ENCODE measurements around the gene JTB. TPM values are rescaled to one million over a fixed set of nuclear protein-coding genes. Genes with fewer than 3 reads are reported as not detected.

The JTB gene
- 103 to 161 TPM (median 144 TPM) in 5 replicates for total RNA-seq (2022; extraction: Qiagen RNA extraction)

DNA sequence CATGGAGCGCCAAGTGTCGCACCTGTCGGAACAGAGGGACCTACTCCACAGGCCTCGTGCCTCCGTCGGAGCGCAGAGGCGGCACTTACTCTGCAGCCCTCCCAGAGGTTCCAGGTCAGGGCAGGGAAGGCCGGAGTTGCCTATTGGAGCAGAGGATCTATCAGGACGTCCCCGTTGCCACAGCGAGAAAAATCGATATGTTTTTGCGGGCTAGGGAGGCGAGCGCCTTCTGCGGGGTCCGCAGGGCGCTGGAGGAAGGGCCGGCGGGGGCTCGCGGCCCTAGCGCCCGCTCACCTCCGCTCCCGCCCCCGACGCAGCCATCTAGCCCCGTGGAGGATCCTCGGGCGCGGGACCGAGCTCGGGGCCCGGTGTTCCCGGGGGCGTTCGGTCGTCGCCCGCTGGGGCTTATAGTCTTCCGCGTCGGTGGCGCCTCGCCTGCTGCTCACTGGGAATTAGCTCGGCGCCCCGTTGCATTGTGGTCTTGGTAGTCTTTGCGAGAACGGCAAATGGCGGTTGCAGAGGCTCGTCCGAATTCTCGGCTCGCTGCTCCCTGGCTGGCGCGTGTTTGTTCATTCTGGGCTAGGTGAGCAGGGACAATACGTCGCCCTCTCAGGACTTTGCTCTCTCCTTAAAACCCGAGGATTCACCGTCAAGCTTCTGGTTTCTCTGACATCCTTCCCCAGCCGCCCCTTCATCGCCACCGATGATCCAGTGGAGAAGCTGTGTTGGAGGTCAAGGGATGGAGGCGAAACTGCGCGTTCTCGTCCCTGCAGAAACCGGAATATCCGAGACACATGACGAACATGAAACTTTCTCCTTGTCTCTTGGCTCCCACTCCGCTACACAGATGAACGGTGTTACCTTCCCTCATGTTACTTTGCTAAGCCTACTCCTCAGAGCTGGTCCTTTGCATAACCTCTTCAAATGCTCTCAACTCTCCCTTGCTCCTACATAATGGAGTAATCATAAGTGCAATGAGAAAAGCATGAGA, at the start of gene JTB:
TSS of gene JTB (minus strand) at position 425 of the 991 bp plus-strand sequence. CDS start at position 3, 422 bp downstream.

DNA sequence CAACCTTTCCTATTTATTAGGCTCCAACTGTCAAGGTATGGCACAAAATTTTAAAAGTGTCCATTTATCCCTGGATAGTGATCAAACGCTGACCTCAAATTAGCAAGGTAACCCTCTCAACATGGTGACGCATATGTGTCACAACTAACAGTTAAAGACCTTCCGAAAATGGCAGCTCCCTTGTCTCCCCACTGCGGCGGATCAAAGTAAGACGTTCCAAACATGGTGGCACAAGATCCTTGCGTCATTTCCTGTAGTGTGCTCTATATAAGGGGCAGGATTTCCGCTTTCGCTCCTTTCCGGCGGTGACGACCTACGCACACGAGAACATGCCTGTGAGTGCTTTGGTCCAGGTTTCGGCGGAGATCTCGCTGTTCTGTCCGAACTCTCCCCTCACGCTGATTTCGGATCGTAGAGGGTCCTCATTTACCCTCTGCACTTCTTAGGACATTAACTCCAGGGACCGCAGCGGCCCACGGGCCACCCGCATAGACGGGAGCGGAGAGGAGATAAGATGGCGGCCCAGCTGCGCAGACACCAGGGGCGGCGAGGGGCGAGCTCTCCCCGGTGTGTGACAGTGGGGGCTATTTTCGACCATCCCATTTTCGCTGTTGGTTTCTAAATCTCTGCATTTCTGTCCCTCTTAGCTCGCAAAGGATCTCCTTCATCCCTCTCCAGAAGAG, 13.1 kb upstream of the JTB start, which contains the start of gene RPS27:
TSS of gene RPS27 (plus strand) at position 295 of the 683 bp plus-strand sequence. CDS start at position 330, 35 bp downstream.

DNA sequence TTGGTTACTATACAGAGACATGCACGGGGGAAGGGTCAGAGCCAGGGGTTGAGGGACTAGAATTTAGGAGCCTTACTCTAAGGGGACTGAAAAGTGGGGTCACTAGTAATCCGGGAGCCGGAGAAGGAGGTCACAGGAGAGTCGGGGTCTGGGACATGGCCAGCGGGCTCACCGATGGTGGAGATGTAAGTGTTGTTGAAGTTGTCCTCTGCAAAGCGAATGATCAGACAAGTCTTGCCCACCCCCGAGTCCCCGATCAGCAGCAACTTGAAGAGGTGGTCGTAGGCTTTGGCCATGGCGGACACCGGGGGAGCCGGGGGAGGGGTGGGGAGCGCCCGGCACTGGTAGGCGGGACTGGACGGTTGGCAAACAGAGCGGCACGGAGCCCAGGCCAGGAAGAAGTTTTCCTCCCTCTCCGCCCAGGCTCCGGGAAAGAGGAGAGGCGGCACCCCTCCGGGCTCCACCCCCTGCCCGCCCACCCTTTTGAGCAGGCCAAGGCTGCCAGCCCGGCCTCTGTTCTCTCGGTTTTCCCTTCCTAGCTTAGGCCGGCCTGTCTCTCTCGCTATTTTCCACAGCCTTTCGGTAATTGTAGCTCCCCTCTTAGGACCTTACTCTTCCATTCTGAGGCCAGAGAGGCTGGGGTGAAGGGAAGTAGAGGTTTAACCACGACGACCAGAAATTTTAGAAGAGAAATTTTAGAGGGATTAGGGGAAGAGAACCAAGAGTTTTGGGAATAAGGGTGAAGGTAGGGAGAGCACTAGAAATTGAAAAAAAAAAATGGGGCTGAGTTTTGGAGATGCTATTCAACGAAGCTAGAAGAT, 8.7 kb upstream of the JTB start, which contains the start of gene RAB13:
TSS of gene RAB13 (minus strand) at position 399 of the 821 bp plus-strand sequence. CDS start at position 296, 103 bp downstream.

DNA sequence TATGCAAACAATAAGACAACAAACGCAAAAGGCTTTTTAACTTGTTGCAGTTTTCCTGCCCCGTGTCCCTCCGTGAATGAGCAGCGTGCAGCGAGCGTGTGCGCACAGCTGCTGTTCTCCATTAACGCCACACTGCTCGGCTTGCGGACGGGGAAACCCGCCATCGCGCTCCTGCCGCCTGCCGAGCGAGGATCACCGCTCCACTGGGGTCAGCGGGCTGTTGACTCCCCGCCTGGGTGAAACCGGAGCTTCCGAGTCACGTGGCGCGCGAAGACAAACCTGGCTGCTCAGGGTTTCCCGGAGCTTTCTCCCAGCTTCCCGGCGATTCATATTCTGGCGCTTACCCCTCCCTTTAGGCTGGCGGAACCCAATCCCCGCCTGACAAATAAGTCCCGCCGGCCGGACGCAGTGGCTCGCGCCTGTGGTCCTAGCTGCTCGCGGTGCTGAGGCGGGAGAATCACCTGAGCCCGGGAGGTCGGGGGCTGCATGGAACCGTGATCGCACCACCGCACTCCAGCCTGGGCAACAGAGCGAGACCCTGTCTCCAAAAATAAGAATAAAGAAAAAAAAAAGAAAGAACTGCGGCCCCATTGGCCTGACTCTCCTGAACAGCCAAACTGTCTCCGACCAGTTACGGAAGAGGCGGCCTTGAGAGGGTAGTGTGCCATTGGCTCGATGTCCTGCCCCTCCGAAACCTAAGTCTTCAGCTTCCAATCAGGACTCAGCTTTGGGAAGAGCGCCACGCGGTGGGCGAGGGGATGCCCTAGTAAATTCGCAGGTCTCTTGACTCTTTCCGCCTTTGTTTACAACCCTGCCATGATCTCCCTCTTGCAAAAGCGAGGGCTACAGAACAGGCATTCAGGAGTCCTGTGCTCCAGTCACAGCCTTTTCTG, 10.1 kb downstream of the JTB start, which contains the start of gene CREB3L4:
TSS of gene CREB3L4 (plus strand) at position 796 of the 893 bp plus-strand sequence. CDS start 624 bp downstream, outside the sequence.

DNA sequence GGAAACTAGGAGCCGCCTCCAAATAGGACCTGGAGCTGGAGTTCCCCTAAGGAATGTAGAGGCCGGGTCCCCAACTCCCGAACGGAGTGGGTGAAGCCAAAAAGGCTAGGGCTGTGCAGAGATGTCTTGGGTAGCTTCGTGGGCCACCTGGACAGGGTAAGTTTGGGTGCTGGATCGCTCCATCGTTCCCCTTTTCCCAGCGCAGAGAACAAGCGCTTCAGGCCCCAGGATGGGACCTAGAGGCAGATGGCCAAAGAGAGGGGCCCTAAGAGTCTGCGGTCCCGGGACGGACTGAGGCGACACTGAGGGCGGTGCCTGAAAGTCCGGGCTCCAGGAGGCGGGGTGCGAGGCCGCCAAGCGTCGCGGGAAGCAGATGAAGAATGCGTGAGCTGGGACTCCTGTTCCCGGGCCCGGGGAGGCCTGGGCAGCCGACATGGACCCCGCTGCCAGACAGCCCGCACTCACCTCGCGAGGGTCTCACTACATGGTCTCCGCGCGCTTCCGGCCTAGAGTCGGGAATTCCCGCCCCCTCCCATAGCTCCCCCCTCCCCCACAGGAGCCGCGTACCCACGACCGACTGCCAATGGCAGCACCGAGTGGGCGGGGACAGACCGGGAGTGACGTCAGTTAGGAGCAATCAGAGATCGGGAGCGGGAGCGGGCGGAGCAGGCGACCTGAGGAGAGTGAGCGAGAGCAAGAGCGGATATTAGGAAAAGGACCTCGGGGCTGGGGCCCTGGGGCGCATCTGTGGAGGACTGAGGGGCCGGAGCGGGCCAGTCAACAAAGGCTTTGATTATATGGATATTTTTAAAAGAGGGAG, 14.2 kb downstream of the JTB start, which contains the start of gene SLC39A1:
TSS of gene SLC39A1 (minus strand) at position 508 of the 820 bp plus-strand sequence. CDS start 822 bp downstream, outside the sequence.

DNA sequence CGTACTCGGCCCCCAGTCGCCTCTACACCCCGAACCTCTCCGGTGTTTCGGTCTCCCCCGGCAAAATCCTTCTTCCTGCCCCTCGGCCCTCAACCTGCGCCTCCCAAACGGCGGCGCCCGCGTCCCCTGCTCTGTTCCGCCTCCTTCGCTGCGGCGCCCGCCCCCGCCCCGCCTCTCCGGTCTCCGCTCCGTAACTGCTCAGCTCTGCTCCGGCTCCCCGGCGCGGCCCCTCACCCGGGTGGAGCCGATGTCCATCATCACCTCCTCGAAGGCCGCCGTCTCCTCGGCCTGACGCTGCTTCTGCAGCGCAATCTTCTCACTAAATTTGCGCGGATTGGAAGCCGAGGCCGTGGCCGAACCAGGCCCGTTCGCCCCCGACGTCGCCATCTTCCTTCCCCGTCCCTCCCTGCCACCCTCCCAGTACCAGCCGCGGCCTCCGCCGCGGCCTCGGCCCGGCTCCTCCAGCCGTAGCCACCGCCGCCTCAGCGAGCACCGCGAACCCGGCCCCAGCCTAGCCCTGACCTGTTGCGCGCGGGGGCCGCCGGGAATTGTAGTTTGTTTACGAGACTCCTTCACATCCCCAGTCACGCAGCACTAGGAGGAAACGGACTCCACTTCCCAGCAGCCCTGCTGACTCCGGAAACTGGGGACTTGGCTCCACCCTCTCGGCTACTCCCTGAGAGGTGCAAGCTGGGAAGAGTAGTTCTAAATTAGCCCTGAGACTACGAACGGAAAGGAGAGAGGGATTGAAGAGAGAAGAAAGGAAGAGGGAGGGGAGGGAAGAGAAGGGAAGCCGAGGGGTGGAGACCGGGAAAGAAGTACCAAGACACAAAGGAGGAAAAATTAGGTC, 19.1 kb downstream of the JTB start, which contains the start of gene CRTC2:
TSS of gene CRTC2 (minus strand) at position 502 of the 850 bp plus-strand sequence. CDS start at position 387, 115 bp downstream.

DNA sequence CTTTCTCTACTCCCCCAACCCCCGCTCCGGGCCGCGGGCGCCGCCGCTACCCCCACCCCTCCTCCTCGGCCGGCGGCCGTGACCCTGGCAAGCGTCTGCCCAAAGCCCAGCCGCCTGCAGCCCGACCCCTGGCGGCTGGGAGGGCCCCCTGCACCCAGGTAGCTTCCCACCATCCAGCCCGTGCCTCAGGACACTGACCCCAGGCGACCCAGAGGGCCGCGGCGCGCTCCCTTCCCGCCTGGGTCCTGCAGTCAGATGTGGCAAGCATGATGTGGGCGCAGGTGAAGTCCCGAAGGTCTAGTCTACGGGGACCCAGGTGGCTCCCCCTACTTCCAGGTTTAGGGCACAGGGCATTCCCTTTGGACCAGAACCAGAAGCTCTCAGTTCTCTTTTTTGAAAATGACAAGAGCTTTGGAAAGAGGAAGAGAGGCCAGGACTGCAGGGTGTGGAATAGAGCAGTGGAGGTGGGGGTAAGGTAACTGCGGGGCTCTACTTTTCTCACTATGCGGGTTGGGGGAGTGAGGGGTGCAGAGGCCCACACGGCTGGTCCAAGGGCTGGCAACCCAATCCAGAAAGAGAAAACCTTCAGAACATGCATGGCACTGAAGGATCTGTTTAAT, 30.7 kb downstream of the JTB start, which contains the start of gene DENND4B:
TSS of gene DENND4B (minus strand) at position 97 of the 620 bp plus-strand sequence. CDS start 2,344 bp downstream, outside the sequence.

Other genes starting within 250 kb of the JTB start
- gene INTS3, start 249.6 kb downstream of the JTB start, total RNA-seq (2022; extraction: Qiagen RNA extraction): 17.0 to 22.0 TPM (median 20.2 TPM) in 5 replicates
- gene SLC27A3, start 202.3 kb downstream of the JTB start, total RNA-seq (2022; extraction: Qiagen RNA extraction): 1.1 to 2.0 TPM (median 1.5 TPM) in 5 replicates
- 7.4 to 10.2 TPM (median 8.7 TPM) in 5 replicates for gene GATAD2B, start 54.7 kb downstream of the JTB start, total RNA-seq (2022; extraction: Qiagen RNA extraction)
- gene DENND4B, start 31.0 kb downstream of the JTB start, total RNA-seq (2022; extraction: Qiagen RNA extraction): 26.8 to 35.4 TPM (median 31.5 TPM) in 5 replicates
- gene CRTC2, start 19.1 kb downstream of the JTB start, total RNA-seq (2022; extraction: Qiagen RNA extraction): 28.3 to 41.0 TPM (median 39.4 TPM) in 5 replicates
- 155 to 163 TPM (median 161 TPM) in 5 replicates for gene SLC39A1, start 14.1 kb downstream of the JTB start, total RNA-seq (2022; extraction: Qiagen RNA extraction)
- gene CREB3L4, start 9.8 kb downstream of the JTB start, total RNA-seq (2022; extraction: Qiagen RNA extraction): 9.0 to 10.8 TPM (median 10.0 TPM) in 5 replicates
- 128 to 149 TPM (median 134 TPM) in 5 replicates for gene RAB13, start 8.7 kb upstream of the JTB start, total RNA-seq (2022; extraction: Qiagen RNA extraction)
- gene RPS27, start 13.1 kb upstream of the JTB start, total RNA-seq (2022; extraction: Qiagen RNA extraction): 4,364 to 6,762 TPM (median 4,498 TPM) in 5 replicates
- gene NUP210L, start 177.4 kb upstream of the JTB start, total RNA-seq (2022; extraction: Qiagen RNA extraction): not detected in 5 replicates
- 457 to 634 TPM (median 478 TPM) in 5 replicates for gene TPM3, start 214.4 kb upstream of the JTB start, total RNA-seq (2022; extraction: Qiagen RNA extraction)
- 0.37 TPM in 1 of 5 replicates, not detected in the others for gene CFAP141, start 228.7 kb upstream of the JTB start, total RNA-seq (2022; extraction: Qiagen RNA extraction)
- 102 to 107 TPM (median 105 TPM) in 5 replicates for gene UBAP2L, start 243.3 kb upstream of the JTB start, total RNA-seq (2022; extraction: Qiagen RNA extraction)